ENCODE data around the gene EEFSEC.

DNA sequence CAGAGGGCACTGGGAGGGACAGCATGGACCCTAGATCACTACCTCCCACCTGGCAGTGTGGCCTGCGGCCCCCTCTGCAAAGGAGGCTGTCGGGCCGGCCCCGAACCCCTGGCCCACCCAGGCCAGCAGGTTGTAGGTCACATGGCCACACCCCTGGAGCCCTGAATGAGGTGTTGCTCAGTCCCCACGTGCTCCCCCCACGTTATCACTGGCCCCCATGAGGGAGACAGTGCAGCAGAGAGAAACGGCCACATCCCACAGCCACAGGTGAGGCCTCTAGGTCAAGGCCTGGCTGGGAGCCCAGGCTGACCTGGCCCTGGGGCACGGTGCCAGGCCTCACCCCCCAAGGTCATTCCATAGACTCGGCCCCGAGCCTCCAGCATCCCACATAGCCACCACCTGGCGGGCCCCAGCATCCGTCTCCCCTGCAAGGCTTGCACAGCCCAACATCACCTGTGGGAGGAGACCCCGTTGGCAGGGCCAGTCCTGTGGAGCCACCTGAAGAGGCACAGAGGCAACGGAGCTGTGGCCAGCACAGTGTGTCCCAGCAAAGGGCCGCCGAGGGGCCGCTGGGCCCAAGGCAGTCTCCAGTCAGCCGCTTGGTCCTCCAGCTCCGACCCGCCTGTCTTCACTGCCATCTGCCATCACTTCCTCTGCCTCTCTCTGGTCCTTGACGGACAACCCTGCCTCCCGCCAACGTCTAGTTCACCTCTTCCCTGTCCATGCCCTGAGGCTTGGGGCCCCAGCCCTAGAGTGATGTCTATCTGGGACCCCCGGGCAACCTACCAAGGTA lies 260.3 kb downstream of the EEFSEC start:
- TF ChIP-seq, protein P1, sequence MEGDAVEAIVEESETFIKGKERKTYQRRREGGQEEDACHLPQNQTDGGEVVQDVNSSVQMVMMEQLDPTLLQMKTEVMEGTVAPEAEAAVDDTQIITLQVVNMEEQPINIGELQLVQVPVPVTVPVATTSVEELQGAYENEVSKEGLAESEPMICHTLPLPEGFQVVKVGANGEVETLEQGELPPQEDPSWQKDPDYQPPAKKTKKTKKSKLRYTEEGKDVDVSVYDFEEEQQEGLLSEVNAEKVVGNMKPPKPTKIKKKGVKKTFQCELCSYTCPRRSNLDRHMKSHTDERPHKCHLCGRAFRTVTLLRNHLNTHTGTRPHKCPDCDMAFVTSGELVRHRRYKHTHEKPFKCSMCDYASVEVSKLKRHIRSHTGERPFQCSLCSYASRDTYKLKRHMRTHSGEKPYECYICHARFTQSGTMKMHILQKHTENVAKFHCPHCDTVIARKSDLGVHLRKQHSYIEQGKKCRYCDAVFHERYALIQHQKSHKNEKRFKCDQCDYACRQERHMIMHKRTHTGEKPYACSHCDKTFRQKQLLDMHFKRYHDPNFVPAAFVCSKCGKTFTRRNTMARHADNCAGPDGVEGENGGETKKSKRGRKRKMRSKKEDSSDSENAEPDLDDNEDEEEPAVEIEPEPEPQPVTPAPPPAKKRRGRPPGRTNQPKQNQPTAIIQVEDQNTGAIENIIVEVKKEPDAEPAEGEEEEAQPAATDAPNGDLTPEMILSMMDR (conservative IDR thresholded peaks at IDR 0.05; ENCODE audit: low read depth, low read length): no peak
- TF ChIP-seq EZH2 (IDR thresholded peaks at IDR 0.05; ENCODE audit: low read length, unreplicated experiment): no peak

Measured in PC-3 (cell line).